ENCODE results near the gene RAP1GAP2. TPM values are rescaled to one million over a fixed set of nuclear protein-coding genes. Genes with fewer than 3 reads are reported as not detected.

Gene RAP1GAP2
- total RNA-seq, 1 donor from 2014 or later: 8.6 TPM

DNA sequence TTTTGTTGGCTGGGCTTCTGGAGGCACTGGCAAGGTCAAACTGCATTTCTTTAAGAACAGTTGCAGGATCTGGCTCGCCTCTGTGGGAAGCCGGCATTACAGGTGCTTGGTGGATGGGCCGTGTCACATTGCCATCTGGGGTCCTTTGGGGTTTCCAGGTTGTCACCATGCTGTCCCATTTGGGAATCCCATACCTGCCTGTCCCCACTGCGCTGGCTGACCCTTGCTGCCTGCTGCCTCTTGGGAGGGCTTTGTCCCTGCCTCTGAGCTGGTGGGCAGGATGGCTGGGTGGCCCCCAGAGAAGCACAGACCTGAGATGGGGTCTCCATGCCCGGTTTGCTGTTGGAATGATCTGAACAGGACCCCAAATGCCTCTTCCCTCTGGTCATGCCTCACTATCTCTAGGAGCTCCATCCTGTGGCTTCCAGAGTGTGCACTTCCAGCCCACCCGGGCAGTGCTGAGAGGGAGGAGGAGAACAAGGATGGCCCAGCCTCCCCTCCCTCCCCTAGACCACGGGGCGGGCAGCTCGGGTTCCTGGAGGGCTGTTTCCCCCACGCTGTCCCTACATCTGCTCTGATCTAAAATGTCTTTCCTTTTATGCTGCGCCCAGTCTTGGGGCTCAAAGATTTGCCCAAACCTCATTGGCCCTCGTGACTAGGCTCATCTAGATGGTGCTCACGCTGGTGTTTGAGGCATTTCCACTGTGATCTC, 239.2 kb downstream of the RAP1GAP2 start:
- DNase-seq (ENCODE audit: low read depth): no peak
- no peak overlapping the region for H3K4me3 Mint-ChIP-seq (ENCODE audit: unreplicated experiment)
- no peak overlapping the region for H3K4me3 ChIP-seq (ENCODE audit: insufficient read depth, low read depth, low read length)

DNA sequence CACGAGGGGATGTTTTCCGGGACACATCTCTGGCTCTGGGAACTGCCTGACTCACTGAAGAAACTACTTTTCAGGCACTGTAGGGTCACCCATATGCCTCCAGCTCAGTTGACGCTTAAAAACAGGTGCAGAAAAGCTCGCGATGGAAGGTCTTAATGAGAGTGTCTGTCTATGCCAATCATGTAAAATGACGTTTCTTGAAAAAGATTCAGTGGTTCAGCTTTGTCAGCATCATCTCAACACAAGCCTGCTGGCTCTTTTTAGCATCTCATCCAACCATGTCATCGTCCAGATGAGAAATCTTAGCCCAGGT, 239.7 kb downstream of the RAP1GAP2 start:
- Histone ChIP-seq H3K27me3 (ENCODE audit: insufficient read depth, low read length) (peaks cover 3% of the 10 kb centered on the region), H3K9me3 (ENCODE audit: insufficient read depth, low read depth, low read length) (no peaks in the 10 kb centered on the region), H3K9ac (ENCODE audit: low read length) (no peak overlapping the region), H4K20me1 (ENCODE audit: insufficient read depth, low read length) (no peaks in the 10 kb centered on the region), H3K4me2 (ENCODE audit: low read length) (no peak overlapping the region), H3K27ac (ENCODE audit: low read depth, low read length) (no peak overlapping the region), H3K36me3 (ENCODE audit: insufficient read depth, low read length) (no peaks in the 10 kb centered on the region), H3K4me1 (ENCODE audit: insufficient read depth, low read length) (no peaks in the 10 kb centered on the region), H3K4me3 (ENCODE audit: insufficient read depth, low read depth, low read length) (no peak overlapping the region), H3K79me2 (ENCODE audit: insufficient read depth, low read length) (no peaks in the 10 kb centered on the region), H2AFZ (ENCODE audit: low read depth, low read length) (no peak overlapping the region)
- peaks cover 6% of the 10 kb centered on the region for H3K27me3 Mint-ChIP-seq (ENCODE audit: low read depth, unreplicated experiment)
- H3K27ac Mint-ChIP-seq (ENCODE audit: unreplicated experiment): no peak overlapping the region
- no peak for TF ChIP-seq EZH2 (IDR thresholded peaks at IDR 0.05; ENCODE audit: insufficient read depth, low read length)
- TF ChIP-seq, protein P1, sequence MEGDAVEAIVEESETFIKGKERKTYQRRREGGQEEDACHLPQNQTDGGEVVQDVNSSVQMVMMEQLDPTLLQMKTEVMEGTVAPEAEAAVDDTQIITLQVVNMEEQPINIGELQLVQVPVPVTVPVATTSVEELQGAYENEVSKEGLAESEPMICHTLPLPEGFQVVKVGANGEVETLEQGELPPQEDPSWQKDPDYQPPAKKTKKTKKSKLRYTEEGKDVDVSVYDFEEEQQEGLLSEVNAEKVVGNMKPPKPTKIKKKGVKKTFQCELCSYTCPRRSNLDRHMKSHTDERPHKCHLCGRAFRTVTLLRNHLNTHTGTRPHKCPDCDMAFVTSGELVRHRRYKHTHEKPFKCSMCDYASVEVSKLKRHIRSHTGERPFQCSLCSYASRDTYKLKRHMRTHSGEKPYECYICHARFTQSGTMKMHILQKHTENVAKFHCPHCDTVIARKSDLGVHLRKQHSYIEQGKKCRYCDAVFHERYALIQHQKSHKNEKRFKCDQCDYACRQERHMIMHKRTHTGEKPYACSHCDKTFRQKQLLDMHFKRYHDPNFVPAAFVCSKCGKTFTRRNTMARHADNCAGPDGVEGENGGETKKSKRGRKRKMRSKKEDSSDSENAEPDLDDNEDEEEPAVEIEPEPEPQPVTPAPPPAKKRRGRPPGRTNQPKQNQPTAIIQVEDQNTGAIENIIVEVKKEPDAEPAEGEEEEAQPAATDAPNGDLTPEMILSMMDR (IDR thresholded peaks at IDR 0.05; ENCODE audit: insufficient read depth, low read depth, low read length): no peak
- no peak for DNase-seq (ENCODE audit: low read depth)
- H3K4me3 Mint-ChIP-seq (ENCODE audit: unreplicated experiment): no peak overlapping the region
- FAIRE-seq: no peak
- peaks cover 3% of the 10 kb centered on the region for H3K36me3 Mint-ChIP-seq (ENCODE audit: low read depth, unreplicated experiment)
- H3K4me1 Mint-ChIP-seq (ENCODE audit: low read depth, unreplicated experiment): no peaks in the 10 kb centered on the region
- H3K9me3 Mint-ChIP-seq (ENCODE audit: unreplicated experiment): no peaks in the 10 kb centered on the region

More for the DNA sequence above, 239.2 kb downstream of the RAP1GAP2 start:
- no peak for TF ChIP-seq EZH2 (IDR thresholded peaks at IDR 0.05; ENCODE audit: insufficient read depth, low read length)
- TF ChIP-seq, protein P1 (IDR thresholded peaks at IDR 0.05; ENCODE audit: insufficient read depth, low read depth, low read length): no peak
- peaks cover 3% of the 10 kb centered on the region for H3K27me3 ChIP-seq (ENCODE audit: insufficient read depth, low read length)
- H2AFZ ChIP-seq (ENCODE audit: low read depth, low read length): no peak overlapping the region
- no peak for FAIRE-seq
- peaks cover 3% of the 10 kb centered on the region for H3K36me3 Mint-ChIP-seq (ENCODE audit: low read depth, unreplicated experiment)
- H3K36me3 ChIP-seq (ENCODE audit: insufficient read depth, low read length): no peaks in the 10 kb centered on the region
- no peaks in the 10 kb centered on the region for H3K79me2 ChIP-seq (ENCODE audit: insufficient read depth, low read length)
- H3K4me2 ChIP-seq (ENCODE audit: low read length): no peak overlapping the region
- H3K4me1 Mint-ChIP-seq (ENCODE audit: low read depth, unreplicated experiment): peaks cover under 1% of the 10 kb centered on the region
- no peaks in the 10 kb centered on the region for H4K20me1 ChIP-seq (ENCODE audit: insufficient read depth, low read length)
- H3K4me1 ChIP-seq (ENCODE audit: insufficient read depth, low read length): peaks cover 3% of the 10 kb centered on the region
- H3K27ac ChIP-seq (ENCODE audit: low read depth, low read length): no peak overlapping the region
- H3K9me3 ChIP-seq (ENCODE audit: insufficient read depth, low read depth, low read length): no peaks in the 10 kb centered on the region
- no peak overlapping the region for H3K27ac Mint-ChIP-seq (ENCODE audit: unreplicated experiment)
- H3K27me3 Mint-ChIP-seq (ENCODE audit: low read depth, unreplicated experiment): peaks cover 5% of the 10 kb centered on the region
- no peak overlapping the region for H3K9ac ChIP-seq (ENCODE audit: low read length)
- no peaks in the 10 kb centered on the region for H3K9me3 Mint-ChIP-seq (ENCODE audit: unreplicated experiment)

DNA sequence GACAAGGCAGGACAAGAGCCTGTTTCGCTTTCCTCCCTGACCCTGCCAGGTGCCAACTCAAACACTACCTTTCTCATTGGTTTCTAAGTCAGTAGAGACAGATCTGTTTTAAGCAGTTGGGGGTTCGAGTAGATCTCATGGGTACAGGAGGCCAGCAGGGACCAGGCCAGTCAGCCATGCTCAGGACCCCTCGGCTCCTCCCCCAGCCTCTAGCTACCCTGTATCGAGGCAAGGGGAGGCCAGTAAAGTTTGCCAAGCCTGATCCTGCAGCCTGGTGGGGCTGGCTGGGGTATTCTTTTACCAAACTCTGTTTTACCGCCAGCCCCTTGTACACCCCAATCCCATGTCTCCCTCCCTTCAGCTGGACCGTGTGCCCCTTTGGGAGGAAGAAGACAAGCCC, 240.6 kb downstream of the RAP1GAP2 start:
- no peaks in the 10 kb centered on the region for H3K9me3 ChIP-seq (ENCODE audit: insufficient read depth, low read depth, low read length)
- Mint-ChIP-seq H3K27ac (ENCODE audit: unreplicated experiment) (no peak overlapping the region), H3K36me3 (ENCODE audit: low read depth, unreplicated experiment) (peaks cover 3% of the 10 kb centered on the region), H3K4me3 (ENCODE audit: unreplicated experiment) (no peak overlapping the region), H3K4me1 (ENCODE audit: low read depth, unreplicated experiment) (no peaks in the 10 kb centered on the region), H3K9me3 (ENCODE audit: unreplicated experiment) (peaks cover 2% of the 10 kb centered on the region), H3K27me3 (ENCODE audit: low read depth, unreplicated experiment) (peaks cover 13% of the 10 kb centered on the region)
- no peaks in the 10 kb centered on the region for H3K36me3 ChIP-seq (ENCODE audit: insufficient read depth, low read length)
- FAIRE-seq: no peak
- no peaks in the 10 kb centered on the region for H3K79me2 ChIP-seq (ENCODE audit: insufficient read depth, low read length)
- no peaks in the 10 kb centered on the region for H3K4me1 ChIP-seq (ENCODE audit: insufficient read depth, low read length)
- no peak overlapping the region for H3K4me2 ChIP-seq (ENCODE audit: low read length)
- H3K27ac ChIP-seq (ENCODE audit: low read depth, low read length): no peak overlapping the region
- DNase-seq (ENCODE audit: low read depth): no peak
- no peak overlapping the region for H2AFZ ChIP-seq (ENCODE audit: low read depth, low read length)
- H3K9ac ChIP-seq (ENCODE audit: low read length): no peak overlapping the region
- no peaks in the 10 kb centered on the region for H4K20me1 ChIP-seq (ENCODE audit: insufficient read depth, low read length)
- no peak for TF ChIP-seq EZH2 (IDR thresholded peaks at IDR 0.05; ENCODE audit: insufficient read depth, low read length)
- TF ChIP-seq, protein P1 (IDR thresholded peaks at IDR 0.05; ENCODE audit: insufficient read depth, low read depth, low read length): no peak
- peaks cover 3% of the 10 kb centered on the region for H3K27me3 ChIP-seq (ENCODE audit: insufficient read depth, low read length)
- no peak overlapping the region for H3K4me3 ChIP-seq (ENCODE audit: insufficient read depth, low read depth, low read length)
